ENCODE measurements around the gene SETD7.

GRCh38 chr4:139499186-139499585 lies 56.8 kb downstream of the SETD7 start:
- no peak for TF ChIP-seq CTCF (conservative IDR thresholded peaks at IDR 0.05; ENCODE audit: low read depth, low read length)
- TF ChIP-seq RAD21 (IDR thresholded peaks at IDR 0.05; ENCODE audit: low read length), result no peak
- TF ChIP-seq POLR2A (IDR thresholded peaks at IDR 0.05; ENCODE audit: low read depth, low read length), result no peak
- TF ChIP-seq ELK1 (IDR thresholded peaks at IDR 0.05; ENCODE audit: borderline replicate concordance, low read depth, low read length), result no peak
- TF ChIP-seq BHLHE40 (IDR thresholded peaks at IDR 0.05; ENCODE audit: low read depth, low read length), result no peak
- TF ChIP-seq CEBPB (IDR thresholded peaks at IDR 0.05; ENCODE audit: low read depth, low read length), result no peak
- no peak for TF ChIP-seq FOS (IDR thresholded peaks at IDR 0.05; ENCODE audit: low read depth, low read length)
- no peak for TF ChIP-seq RFX5 (IDR thresholded peaks at IDR 0.05; ENCODE audit: low read depth, low read length)
- TF ChIP-seq SMC3 (IDR thresholded peaks at IDR 0.05; ENCODE audit: low read depth, low read length), result no peak
- no peak for TF ChIP-seq MAZ (IDR thresholded peaks at IDR 0.05; ENCODE audit: borderline replicate concordance, low read depth, low read length)
- TF ChIP-seq USF2 (IDR thresholded peaks at IDR 0.05; ENCODE audit: low read depth, low read length), result no peak
